Activated CD4-positive, alpha-beta T cell treated with anti-CD3 and anti-CD28 coated beads, Interleukin-2, amount 50 U/mL, for 24 hours (primary cell): ENCODE data around the gene SCT.
A peak's percentile ranks its signal among the peaks of the same experiment; 100 is the strongest.

Experiments
- DNase-seq, 2 donors: peaks; one replicate each; pipeline ENCODE4 v3.0.0-alpha.2; 2020; ENCODE audit warnings: low read depth in 1 of 2, low spot score in 1 of 2

The SCT gene

DNA sequence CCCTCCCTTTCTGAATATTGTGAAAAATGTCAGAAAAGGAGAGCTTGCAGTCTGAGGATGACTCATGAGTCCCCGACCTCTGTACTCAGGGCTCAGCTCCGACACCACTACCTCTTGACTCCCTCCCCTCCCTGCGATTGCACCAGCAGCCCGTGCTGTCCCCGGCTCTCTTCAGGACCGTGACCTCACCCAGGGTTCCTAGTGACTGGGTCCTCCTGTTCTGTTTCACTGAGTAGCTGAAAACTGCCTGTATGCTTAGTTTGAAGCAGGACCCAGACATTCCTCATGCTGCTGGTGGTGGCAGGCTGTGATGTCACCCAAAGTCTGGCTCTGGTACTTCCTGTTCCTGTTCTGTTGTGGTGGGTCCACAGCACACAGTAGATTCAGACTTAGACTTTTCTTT is 39.0 kb downstream of the SCT start:
- peak; percentile 46 to 57 for DNase-seq

DNA sequence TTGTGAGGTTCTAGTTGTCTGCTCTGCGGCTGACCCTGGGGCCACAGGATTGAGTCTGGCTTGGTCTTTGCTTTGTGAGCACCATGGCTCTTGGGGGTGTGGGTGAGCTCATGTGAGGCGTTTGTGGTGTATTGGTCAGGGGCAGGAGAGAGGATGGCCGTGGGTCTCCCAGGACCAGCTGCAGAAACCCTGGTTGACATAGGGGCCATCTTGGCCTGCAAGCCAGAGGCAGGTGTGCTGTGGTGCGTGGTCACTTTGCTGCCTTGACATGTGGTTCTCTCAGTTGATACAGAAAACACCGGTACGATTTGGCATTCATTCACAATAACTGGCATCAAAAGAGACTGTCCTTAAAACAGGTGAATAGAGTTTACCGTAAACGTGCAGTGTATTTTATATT is 39.4 kb downstream of the SCT start:
- no peak for DNase-seq

- DNase-seq, result no peak
Measured at GRCh38 chr11:586376-587316, 40.3 kb downstream of the SCT start.

- DNase-seq, result no peak
Measured at GRCh38 chr11:584287-584686, 42.7 kb downstream of the SCT start.

GRCh38 chr11:581752-582151 is 45.2 kb downstream of the SCT start:
- DNase-seq, result no peak

- no peak for DNase-seq
Measured at GRCh38 chr11:581342-581741, 45.6 kb downstream of the SCT start.

DNA sequence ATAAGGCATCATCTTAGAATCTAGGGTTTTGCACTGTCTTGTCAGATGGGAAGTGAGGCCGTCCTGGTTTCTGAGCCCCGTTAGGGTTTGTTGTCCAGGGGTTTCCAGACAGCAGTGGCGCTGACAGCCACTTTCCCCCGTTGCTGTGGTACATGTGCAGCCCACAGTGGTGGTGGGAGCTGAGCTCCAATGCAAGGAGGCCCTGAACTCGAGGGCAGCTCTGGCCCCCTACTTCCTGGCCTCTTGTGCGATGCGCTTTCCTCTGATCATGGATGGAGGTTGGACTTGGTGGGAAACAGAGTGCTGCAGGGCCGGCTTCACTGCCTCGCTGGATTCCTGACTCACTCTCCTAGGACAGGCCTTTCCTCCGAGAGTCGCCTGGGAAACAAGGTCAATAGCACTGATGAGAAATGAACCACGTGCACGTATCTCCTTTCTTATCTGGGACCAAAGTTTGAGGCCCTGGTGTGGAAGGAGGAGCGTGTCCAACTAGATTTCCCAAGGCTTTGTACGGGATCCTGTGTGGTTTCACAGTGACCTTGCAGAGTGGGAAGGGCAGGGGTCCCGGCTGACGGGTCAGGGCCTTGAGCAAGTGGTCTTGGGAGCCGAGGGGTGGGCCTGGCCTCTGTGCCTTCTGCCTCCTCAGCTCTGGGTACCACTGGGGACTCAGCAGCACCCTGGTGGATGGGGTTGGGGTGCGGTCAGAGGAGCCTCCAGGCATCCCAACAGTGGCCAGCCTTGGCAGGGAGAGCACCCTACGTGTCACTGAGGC is 47.0 kb downstream of the SCT start:
- no peak for DNase-seq

DNA sequence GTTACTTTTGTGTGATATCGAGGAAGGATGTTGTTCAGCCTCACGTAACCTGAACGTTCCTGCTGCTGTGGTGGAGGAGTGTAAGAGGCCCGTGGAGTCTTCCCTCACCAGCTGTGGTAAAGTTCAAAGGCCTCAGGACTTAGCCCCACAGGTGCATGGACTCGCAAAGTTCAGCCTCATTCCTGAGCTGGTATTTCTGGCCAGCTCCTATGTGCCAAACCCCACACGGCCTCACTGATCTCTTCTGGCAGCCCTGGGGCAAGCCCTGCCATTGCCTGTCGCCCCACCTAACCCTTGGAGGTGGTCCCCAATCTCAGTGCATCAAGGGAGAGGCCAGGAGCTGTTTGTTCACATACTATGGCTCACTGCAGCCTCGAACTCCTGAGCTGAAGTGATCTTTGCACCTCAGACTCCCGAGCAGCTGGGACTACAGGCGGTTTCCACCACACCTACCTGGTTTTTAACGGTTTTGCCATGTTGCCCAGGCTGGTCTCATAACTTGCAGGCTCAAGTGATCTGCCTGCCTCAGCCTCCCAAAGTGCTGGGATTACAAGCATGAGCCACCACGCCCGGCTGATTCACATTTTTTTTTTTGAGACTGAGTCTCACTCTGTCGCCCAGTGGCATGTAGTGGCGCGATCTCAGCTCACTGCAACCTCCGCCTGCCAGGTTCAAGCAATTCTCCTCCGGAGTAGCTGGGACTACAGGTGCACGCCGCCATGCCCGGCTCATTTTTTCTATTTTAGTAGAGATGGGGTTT is 48.5 kb downstream of the SCT start:
- no peak for DNase-seq

DNA sequence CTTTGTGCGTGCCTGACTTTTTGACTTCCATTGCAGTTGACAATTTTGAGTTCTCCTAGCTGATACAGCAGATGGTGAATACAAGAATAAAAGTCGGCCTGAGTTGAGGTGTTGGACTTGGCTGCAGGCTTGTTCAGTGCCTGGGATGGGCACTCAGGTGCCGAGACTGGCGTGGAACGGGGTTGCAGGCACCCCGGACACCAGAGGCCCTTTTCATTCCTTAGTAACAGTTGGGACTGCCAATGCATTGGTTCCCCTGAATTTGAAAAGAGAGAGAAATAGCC is 49.4 kb downstream of the SCT start:
- no peak for DNase-seq

GRCh38 chr11:576811-577610 is 50.0 kb downstream of the SCT start:
- no peak for DNase-seq
